PC-9 (cell line): ENCODE measurements around the gene ATP2B3. TPM values are rescaled to one million over a fixed set of nuclear protein-coding genes. Genes with fewer than 3 reads are reported as not detected.

Experiments
- BruUV-seq: library from RNA; stranded (reverse); fragments of 400-500 nt; replicated peaks from 2 replicates; lab custom pipeline; 2021; lab: Mats Ljungman, UMichigan
- CTCF ChIA-PET: fragments of 300-600 bp; sonication (Branson Sonifier 250); formaldehyde crosslinking; loops from one replicate; lab custom pipeline; 2022; ENCODE audit warnings: antibody characterized with exemption; lab: Charles Lee
- POLR2A ChIA-PET: fragments of 300-600 bp; sonication (Branson Sonifier 250); formaldehyde crosslinking; loops from one replicate; lab custom pipeline; 2022; ENCODE audit warnings: antibody characterized with exemption; ENCODE audit not compliant: unreplicated experiment; lab: Charles Lee
- DNase-seq, 2 experiments: peaks; one replicate each; pipeline versions ENCODE4 v3.0.0 to v3.0.0-alpha.2; 2015 to 2022; ENCODE audit warnings: mixed read lengths in 1 of 2
- H2AFZ ChIP-seq: fragments of 200-600 bp; sonication (generic); 2 replicates; pipeline ENCODE4 v1.8.1; 2017; ENCODE audit warnings: antibody characterized with exemption
- H3F3A ChIP-seq: fragments of 200-600 bp; sonication (generic); 2 replicates; pipeline ENCODE4 v1.8.1; 2017; ENCODE audit warnings: antibody characterized with exemption, mild to moderate bottlenecking, low read depth; ENCODE audit not compliant: insufficient read depth
- H3K27ac ChIP-seq: fragments of 200-600 bp; sonication (generic); 2 replicates; pipeline ENCODE4 v1.6.1; 2016; ENCODE audit warnings: mixed run types
- H3K27me3 ChIP-seq: fragments of 200-600 bp; sonication (generic); 2 replicates; pipeline ENCODE4 v1.6.1; 2016; ENCODE audit warnings: low read depth, mixed run types; ENCODE audit not compliant: insufficient read depth
- H3K36me3 ChIP-seq: fragments of 200-600 bp; sonication (generic); 2 replicates; pipeline ENCODE4 v1.6.1; 2016; ENCODE audit warnings: low read depth, mixed run types
- H3K4me1 ChIP-seq: fragments of 200-600 bp; sonication (generic); replicated peaks from 2 replicates; pipeline ENCODE4 v1.6.1; 2016; ENCODE audit warnings: mixed run types; ENCODE audit not compliant: insufficient read depth
- H3K4me2 ChIP-seq: fragments of 200-600 bp; sonication (generic); 2 replicates; pipeline ENCODE4 v1.6.1; 2017; ENCODE audit warnings: mixed run types
- H3K4me3 ChIP-seq: fragments of 200-600 bp; sonication (generic); 2 replicates; pipeline ENCODE4 v1.6.1; 2016; ENCODE audit warnings: mixed run types
- H3K79me2 ChIP-seq: fragments of 200-600 bp; sonication (generic); 2 replicates; pipeline ENCODE4 v1.6.1; 2017; ENCODE audit warnings: low read depth, mixed run types
- H3K9me2 ChIP-seq: fragments of 200-600 bp; sonication (generic); 2 replicates; pipeline ENCODE4 v1.8.1; 2017; ENCODE audit warnings: mild to moderate bottlenecking; ENCODE audit not compliant: insufficient read depth
- H3K9me3 ChIP-seq: fragments of 200-600 bp; sonication (generic); 2 replicates; pipeline ENCODE4 v1.8.1; 2016; ENCODE audit warnings: low read depth; ENCODE audit not compliant: insufficient read depth
- H4K20me1 ChIP-seq: fragments of 200-600 bp; sonication (generic); 2 replicates; pipeline ENCODE4 v1.8.1; 2017; ENCODE audit not compliant: insufficient read depth
- EZH2 ChIP-seq: fragments of 200-600 bp; sonication (generic); IDR thresholded peaks from 2 replicates; pipeline ENCODE4 v1.8.0; 2017; ENCODE audit warnings: antibody characterized with exemption, low read depth
- intact Hi-C: fragments of 100-400 bp; cut with micrococcal nuclease; formaldehyde crosslinking; loops from one replicate; pipeline ENCODE4 v1.10.0; 2022; ENCODE audit not compliant: unreplicated experiment
- total RNA-seq: library from RNA; stranded (reverse); gene quantifications from 2 replicates; pipeline ENCODE4 v1.2.3, GENCODE V29; 2021
- TF ChIP-seq, protein P1 (sequence below): fragments of 200-600 bp; sonication (generic); conservative IDR thresholded peaks from 2 replicates; pipeline ENCODE4 v1.6.1; 2017; ENCODE audit warnings: mixed run types, antibody characterized with exemption, mild to moderate bottlenecking, moderate library complexity

ATP2B3 gene
- total RNA-seq, 1 experiment from 2014 or later: not detected

DNA sequence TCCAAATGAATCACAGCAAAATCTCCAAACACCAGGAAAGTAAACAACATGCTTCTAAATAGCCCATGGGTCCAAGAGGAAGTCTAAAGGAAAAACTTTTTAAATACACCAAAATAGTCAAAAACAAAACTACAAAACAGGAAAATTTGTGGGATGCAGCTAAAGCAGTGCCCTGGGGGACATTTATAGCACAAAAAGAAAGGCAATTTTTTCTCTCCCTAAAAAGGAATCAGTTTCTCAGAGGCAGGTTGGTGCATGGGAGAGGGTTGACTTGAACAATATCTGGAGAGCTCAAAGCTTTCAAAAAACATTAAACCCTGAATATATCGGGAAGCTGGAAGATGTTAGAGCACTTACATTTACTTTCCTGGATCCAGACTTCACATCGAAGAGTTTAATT, 113.9 kb downstream of the ATP2B3 start:
- CTCF ChIA-PET: interaction anchor here (0.6 kb wide), 1 partner anchor 710 kb away, joined by 8 read pairs; no protein-coding TSS in a partner anchor
- POLR2A ChIA-PET: no interaction called here
- no peaks in the 10 kb centered on the region for H3F3A ChIP-seq
- DNase-seq: no peak
- H3K4me2 ChIP-seq: no peak overlapping the region
- no TSS peak for BruUV-seq
- intact Hi-C loops: no loop called here
- H3K36me3 ChIP-seq: no peaks in the 10 kb centered on the region
- no peak overlapping the region for H3K4me3 ChIP-seq
- TF ChIP-seq, protein P1, sequence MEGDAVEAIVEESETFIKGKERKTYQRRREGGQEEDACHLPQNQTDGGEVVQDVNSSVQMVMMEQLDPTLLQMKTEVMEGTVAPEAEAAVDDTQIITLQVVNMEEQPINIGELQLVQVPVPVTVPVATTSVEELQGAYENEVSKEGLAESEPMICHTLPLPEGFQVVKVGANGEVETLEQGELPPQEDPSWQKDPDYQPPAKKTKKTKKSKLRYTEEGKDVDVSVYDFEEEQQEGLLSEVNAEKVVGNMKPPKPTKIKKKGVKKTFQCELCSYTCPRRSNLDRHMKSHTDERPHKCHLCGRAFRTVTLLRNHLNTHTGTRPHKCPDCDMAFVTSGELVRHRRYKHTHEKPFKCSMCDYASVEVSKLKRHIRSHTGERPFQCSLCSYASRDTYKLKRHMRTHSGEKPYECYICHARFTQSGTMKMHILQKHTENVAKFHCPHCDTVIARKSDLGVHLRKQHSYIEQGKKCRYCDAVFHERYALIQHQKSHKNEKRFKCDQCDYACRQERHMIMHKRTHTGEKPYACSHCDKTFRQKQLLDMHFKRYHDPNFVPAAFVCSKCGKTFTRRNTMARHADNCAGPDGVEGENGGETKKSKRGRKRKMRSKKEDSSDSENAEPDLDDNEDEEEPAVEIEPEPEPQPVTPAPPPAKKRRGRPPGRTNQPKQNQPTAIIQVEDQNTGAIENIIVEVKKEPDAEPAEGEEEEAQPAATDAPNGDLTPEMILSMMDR: no peak
- no peak for TF ChIP-seq EZH2
- no peaks in the 10 kb centered on the region for H3K4me1 ChIP-seq
- H3K27me3 ChIP-seq: peaks cover 78% of the 10 kb centered on the region
- no peaks in the 10 kb centered on the region for H3K9me3 ChIP-seq
- H3K79me2 ChIP-seq: no peaks in the 10 kb centered on the region
- H3K27ac ChIP-seq: no peak overlapping the region
- no peaks in the 10 kb centered on the region for H4K20me1 ChIP-seq
- no peak overlapping the region for H2AFZ ChIP-seq
- no peaks in the 10 kb centered on the region for H3K9me2 ChIP-seq

DNA sequence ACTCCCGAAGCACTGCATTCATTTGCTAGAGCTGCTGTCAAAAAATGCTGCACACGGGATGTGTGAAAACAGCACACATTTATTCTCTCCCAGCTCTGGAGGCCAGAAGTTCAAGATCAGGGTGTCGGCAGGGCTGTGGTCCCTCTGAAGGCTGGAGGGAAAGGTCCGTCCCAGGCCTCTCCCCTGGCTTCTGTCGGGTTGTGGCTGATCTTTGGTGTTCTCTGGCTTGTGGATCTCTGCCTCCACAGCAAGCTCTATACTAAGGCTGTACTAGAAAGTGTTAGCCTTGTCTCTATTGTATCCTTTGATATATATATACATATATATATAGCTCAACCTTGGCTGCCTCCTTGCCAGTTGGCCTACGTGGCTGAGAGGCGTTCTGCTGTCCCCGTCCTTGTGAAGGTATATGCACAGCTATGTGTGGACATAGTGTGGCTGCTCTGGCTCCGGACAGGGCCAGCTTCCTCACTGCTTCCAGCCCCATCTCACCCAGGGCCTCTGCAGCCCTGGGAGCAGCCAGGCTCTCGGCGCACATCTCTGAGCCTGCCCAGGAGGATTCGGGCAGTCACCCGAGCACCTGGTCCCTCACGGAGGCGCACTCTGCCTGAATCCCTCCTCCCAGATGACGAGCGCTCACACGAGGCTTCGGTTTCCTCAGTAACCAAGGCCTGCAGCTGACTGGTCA, 114.6 kb downstream of the ATP2B3 start:
- ChIA-PET POLR2A (no interaction called here), CTCF (no interaction called here)
- H3K79me2 ChIP-seq: no peaks in the 10 kb centered on the region
- no peak overlapping the region for H2AFZ ChIP-seq
- H4K20me1 ChIP-seq: no peaks in the 10 kb centered on the region
- H3K36me3 ChIP-seq: no peaks in the 10 kb centered on the region
- TF ChIP-seq, protein P1: no peak
- TF ChIP-seq EZH2: no peak
- intact Hi-C loops: no loop called here
- H3K4me1 ChIP-seq: no peaks in the 10 kb centered on the region
- H3K27me3 ChIP-seq: peaks cover 82% of the 10 kb centered on the region
- no peak overlapping the region for H3K27ac ChIP-seq
- no peaks in the 10 kb centered on the region for H3F3A ChIP-seq
- DNase-seq: no peak
- H3K4me2 ChIP-seq: no peak overlapping the region
- no peaks in the 10 kb centered on the region for H3K9me2 ChIP-seq
- H3K4me3 ChIP-seq: no peak overlapping the region
- BruUV-seq: no TSS peak
- H3K9me3 ChIP-seq: no peaks in the 10 kb centered on the region

Other genes with a start within 250 kb of the ATP2B3 start
- not detected in 2 replicates for gene PNMA6F, start 195.9 kb upstream of the ATP2B3 start, total RNA-seq
- gene ZNF275, start 183.5 kb upstream of the ATP2B3 start, total RNA-seq: 6.5 and 7.1 TPM in 2 replicates
- gene PNMA6E, start 116.3 kb upstream of the ATP2B3 start, total RNA-seq: not detected in 2 replicates
- gene ZFP92, start 106.2 kb upstream of the ATP2B3 start, total RNA-seq: not detected in 2 replicates
- 2.0 and 2.3 TPM in 2 replicates for gene TREX2, start 71.6 kb upstream of the ATP2B3 start, total RNA-seq
- 29.3 and 33.4 TPM in 2 replicates for gene HAUS7, start 47.1 kb upstream of the ATP2B3 start, total RNA-seq
- 0.33 and 0.70 TPM in 2 replicates for gene BGN, start 22.7 kb upstream of the ATP2B3 start, total RNA-seq
- 33.9 and 35.9 TPM in 2 replicates for gene CCNQ, start 81.5 kb downstream of the ATP2B3 start, total RNA-seq
- gene DUSP9, start 129.6 kb downstream of the ATP2B3 start, total RNA-seq: 1.3 and 1.8 TPM in 2 replicates
- gene PNCK, start 156.2 kb downstream of the ATP2B3 start, total RNA-seq: 1.0 and 4.4 TPM in 2 replicates
- 37.6 and 40.5 TPM in 2 replicates for gene SLC6A8, start 170.3 kb downstream of the ATP2B3 start, total RNA-seq
- gene BCAP31, start 206.7 kb downstream of the ATP2B3 start, total RNA-seq: 522 and 541 TPM in 2 replicates
- 40.0 and 44.9 TPM in 2 replicates for gene ABCD1, start 207.2 kb downstream of the ATP2B3 start, total RNA-seq
- gene PLXNB3, start 246.6 kb downstream of the ATP2B3 start, total RNA-seq: 39.4 and 41.4 TPM in 2 replicates